HG03432 (cell line): ENCODE measurements around the gene XRCC4.
"Not testable (repeated sequence)": the region's sequence is repeated elsewhere in the genome, so short reads cannot be mapped to it uniquely, and the experiment has no call there.

Experiments used
- ATAC-seq: cut with Tn5 transposase; IDR thresholded peaks from one replicate; pipeline ENCODE4 v1.9.1; 2021; ENCODE audit warnings: mild to moderate bottlenecking, moderate library complexity; ENCODE audit not compliant: unreplicated experiment

Gene XRCC4

DNA sequence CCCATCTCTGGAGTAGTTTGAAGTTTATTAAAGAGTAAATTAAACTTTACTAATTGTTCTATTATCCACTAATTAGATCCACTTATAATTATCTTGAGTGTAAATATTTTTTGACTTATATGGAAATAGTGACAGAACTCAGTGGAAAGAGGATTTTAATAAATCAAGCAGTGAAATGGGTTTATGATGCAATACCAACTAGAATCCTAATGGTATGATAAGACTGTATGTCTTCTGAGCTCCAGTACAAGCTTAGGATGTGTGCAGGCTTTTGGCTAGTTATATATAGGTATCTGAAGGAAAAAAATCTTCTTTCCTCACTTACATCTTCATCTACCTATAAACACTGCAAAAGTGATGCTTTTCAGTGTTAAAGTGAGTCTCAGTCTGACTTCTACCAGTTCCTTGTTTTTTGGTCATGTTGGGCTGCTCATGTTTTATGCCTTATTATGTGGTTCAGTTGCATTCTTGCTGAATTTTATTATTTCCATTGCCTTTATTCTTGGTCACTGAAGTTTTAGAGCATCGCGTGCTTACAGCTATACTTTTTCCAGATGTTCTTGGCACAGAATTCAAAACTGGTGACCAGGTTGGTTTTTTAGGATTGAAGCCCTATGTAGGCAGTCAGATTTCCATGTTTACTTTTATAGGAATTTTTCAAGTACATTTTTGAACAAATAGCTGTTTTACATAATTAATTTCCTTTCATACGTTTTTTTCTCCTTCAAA, 30.5 kb downstream of the XRCC4 start:
- ATAC-seq = no peak

- ATAC-seq = no peak
Observed at GRCh38 chr5:83109380-83109779, 32.0 kb downstream of the XRCC4 start.

- ATAC-seq = no peak
Observed at GRCh38 chr5:83115816-83116215, 38.5 kb downstream of the XRCC4 start.

DNA sequence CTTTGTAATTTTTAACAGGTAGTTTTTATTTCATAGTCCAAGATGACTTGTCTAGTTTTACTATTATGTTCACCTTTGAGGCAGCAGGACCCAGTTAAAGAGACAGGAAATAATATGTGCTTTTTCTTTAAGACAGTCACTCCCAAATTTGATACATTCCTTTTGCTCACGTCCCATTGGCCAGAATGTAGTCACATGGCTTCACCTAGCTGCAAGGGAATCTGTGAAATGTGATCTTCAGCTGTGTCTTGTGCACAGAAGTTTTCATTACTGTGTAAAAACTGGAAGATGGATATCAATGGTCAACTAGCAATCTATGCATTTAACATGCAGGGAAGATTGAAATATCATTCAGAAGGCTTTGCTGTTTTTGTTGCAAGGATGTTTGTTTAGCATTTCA, 41.1 kb downstream of the XRCC4 start:
- ATAC-seq = no peak

DNA sequence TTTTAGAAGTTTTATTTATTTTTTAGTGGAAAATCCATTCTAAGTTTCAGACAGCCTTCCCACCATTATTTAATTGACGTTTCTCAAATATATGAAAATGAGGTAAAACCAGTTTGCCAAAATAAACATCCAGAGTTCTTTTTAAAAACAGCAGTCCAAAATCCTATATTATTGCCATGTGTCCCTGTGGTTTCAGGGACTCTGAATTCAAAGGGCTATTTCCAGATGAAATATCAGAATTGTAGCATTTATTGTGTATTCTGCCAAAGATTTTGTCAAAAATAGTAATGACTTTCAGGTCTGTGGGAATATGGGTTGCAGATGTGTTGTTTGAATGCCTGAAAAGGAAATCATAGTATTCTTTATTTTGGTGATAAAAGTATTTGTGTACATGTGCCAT, 41.6 kb downstream of the XRCC4 start:
- ATAC-seq = no peak

- ATAC-seq = no peak
Observed at GRCh38 chr5:83124593-83124992, 47.2 kb downstream of the XRCC4 start.

GRCh38 chr5:83125560-83125959, 48.2 kb downstream of the XRCC4 start:
- no peak for ATAC-seq

DNA sequence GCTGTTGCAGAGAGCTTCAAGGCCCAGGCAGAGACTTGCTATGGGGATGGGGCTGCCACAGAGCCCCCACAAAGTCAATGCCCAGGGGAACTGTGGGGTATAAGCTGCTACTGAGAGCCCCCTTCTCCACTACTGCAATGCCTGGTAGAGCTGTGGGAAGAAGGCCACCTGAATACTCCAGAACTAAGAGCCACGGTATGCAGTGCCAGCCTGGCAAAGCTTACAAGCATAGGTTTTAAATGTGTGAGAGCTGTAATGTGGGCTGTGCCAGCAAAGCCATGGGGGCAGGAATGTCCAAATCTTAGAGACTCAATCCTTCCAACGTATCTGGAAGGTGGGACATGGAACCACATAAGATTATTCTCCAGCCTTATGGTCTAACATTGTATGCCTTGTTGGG, 49.2 kb downstream of the XRCC4 start:
- no peak for ATAC-seq

DNA sequence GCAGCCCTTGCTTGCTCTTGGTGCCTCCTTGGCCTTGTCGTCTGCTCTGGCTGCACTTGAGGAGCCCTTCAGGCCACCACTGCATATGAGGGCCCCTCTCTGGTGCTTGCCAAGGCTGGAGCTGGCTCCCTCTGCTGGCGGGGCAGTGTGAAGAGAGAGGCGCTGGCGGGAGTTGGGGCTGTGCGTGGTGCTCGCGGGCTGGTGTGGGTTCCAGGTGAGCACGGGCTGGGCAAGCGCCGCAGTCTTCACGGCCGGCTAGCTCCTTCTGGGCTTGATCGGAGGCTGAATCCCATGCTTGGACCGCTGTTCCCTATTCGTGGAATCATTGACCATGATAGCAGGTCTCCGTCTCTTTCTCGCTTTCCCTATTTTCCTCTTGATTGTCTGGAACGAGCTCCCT, 56.5 kb downstream of the XRCC4 start:
- no peak for ATAC-seq

- no peak for ATAC-seq
Observed at GRCh38 chr5:83142526-83142925, 65.2 kb downstream of the XRCC4 start.

GRCh38 chr5:83145241-83145640, 67.9 kb downstream of the XRCC4 start:
- ATAC-seq = no peak

DNA sequence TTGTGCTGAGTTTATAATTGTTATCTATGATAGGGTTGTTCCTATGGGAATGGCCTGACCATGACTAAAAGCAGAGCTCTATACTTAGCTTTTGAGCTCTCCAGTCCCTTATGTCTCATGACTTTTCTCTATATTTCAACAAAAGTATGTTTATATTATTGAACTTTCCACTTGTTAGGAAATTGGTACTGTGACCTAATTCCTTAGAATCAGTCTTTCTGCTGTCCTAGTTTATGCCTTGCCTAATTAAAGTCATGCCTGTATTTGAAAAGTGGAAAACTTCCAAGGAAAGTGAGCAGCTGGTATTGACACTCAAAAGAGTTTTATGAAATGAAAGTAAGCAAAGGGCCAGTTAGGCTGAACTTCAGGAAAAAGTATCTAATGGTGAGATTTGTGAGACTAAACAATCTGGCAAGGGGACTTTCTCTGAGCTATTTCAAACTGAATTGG, 68.6 kb downstream of the XRCC4 start:
- no peak for ATAC-seq

- ATAC-seq = no peak
Observed at GRCh38 chr5:83146441-83146840, 69.1 kb downstream of the XRCC4 start.

- ATAC-seq = no peak
Observed at GRCh38 chr5:83147593-83147992, 70.2 kb downstream of the XRCC4 start.

- no peak for ATAC-seq
Observed at GRCh38 chr5:83148370-83148769, 71.0 kb downstream of the XRCC4 start.

DNA sequence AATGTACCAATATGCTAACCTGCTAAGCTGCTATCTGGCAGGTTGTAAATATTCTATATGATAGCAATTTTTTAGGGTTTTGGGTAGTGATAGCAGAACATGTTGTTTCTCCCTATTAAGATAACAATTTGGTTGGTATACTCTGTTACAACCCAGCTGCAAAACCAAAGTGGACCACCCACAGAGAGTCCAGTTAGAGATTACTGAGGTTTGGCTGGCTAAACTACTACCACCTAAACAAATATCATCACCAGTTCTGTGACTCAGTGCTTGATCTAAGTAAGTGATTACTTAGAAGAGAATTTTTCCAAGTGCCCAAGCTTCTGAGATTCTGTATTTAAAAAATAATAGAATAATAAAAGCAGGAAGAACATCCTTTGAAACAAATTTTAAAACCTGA, 72.3 kb downstream of the XRCC4 start:
- ATAC-seq = no peak

DNA sequence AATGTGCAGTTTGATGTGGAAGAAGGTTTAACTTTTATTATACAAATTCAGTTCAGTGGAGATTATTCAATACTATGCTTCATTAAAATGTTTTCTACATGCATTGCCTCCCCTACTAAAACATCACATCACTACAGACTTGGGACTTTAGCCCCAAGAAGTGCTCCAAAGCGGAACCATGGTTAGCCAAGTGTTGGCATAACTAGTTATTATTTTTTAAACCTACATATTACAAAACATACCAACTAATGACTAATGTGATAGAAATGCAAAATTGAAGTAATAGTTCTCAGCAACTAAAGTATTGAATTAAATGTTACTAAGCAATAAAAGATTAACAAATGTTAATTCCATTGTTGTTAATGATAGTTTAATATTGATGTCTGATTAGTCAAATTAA, 74.5 kb downstream of the XRCC4 start:
- no peak for ATAC-seq

DNA sequence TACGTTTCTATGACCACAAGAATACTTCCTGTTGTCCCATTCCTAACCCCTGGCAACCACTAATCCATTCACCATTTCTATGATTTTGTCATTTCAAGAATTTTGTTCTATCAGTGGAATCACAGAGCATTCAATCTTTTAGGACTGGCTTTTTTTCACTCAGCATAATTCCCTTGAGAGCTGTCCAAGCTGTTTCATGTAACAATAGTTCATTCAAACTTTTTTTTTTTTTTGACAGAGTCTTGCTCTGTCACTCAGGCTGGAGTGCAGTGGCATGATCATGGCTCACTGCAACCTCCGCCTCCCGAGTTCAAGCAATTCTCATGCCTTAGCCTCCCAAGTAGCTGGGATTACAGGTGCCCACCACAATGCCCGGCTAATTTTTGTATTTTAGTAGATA, 75.6 kb downstream of the XRCC4 start:
- not testable (repeated sequence) for ATAC-seq

DNA sequence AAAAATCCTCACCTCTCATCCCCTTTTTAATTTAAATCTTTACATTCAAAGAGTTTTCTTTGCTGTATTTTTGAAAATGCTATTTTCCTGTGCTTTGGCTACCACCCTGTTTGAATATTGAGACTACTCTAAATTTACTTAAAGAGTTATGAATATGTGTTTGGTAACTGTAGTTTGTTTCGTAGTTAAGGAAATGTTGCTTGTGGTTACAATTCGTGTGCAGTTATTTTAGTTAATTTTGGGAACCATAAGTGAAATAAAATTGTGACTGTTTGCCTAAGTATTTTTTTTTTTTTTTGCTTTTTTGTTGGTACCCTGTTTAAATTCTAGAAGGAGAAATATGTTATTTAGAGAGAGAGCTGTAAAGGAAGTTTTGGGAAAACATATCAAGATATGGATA, 78.7 kb downstream of the XRCC4 start:
- no peak for ATAC-seq

DNA sequence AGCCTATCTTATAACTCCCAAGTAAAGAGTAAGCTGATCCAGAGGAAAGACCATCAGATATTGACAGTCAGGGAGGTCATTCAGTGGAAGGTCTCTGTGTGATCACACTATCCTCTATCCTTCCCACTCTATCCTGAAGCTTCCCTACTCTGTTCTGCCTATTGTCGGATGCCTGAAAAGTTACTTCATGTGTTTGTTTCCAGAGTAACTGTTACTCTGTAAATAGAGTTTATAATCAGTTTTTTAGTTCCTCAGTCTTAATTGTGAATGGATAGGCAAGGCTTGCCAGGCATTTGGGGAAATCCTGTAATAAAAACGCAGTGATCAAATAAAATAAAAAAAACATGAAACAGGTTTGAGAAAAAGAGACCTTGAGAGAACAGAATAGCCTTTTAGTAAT, 79.8 kb downstream of the XRCC4 start:
- no peak for ATAC-seq

DNA sequence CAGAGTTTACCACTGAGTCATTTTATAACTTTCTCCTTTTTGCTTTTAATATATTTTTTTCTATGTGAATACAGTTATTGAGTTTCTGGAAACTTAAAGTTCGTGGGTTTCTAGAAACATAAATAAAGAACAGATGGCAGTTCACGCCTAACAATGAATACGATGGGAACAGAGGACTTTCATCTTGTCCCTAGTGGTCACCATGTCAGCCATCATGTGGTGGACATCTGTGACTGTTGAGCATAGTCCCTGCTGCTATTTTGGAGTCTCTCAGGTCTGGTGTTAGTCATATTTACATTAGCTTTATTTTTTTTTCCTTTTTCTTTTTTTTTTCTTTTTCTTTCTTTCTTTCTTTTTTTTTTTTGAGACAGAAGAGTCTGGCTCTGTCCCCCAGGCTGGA, 85.3 kb downstream of the XRCC4 start:
- ATAC-seq = no peak

DNA sequence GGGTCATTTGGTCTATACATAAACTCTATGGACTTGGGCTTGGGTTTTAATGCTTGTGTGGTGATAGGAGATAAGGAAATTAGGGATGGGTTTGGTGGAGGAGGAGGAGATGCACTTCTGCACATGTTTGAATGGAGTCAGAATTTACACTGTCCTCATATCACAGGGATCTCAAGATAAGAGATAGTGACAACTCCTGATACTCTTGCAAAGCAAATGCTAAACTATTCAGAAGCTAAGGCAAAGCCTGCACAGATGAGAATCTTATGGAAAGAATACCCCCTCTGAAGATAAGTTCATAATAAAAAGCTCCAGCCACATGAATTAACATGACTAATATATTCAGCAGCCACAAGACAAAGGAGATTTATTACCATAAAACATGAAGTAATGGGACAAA, 90.2 kb downstream of the XRCC4 start:
- ATAC-seq = no peak
